NCI-H2227 (cell line): ENCODE results near the gene PPP1R1B.

Experiments
- DNase-seq: peaks from one replicate; lab custom pipeline; 2025; ENCODE audit not compliant: unreplicated experiment; lab: John Stamatoyannopoulos, UW

The PPP1R1B gene

GRCh38 chr17:39614545-39615157, 12.1 kb upstream of the PPP1R1B start:
- DNase-seq, result no peak

GRCh38 chr17:39615434-39615833, 11.3 kb upstream of the PPP1R1B start:
- DNase-seq, result no peak

GRCh38 chr17:39617100-39617445, 9.7 kb upstream of the PPP1R1B start:
- DNase-seq, result no peak

GRCh38 chr17:39617446-39618245, 9.1 kb upstream of the PPP1R1B start:
- peak; percentile 78 for DNase-seq

- peak; percentile 44 for DNase-seq
These were observed 8.4 kb upstream of the PPP1R1B start for GRCh38 chr17:39618246-39618913.

GRCh38 chr17:39618956-39619785, 7.6 kb upstream of the PPP1R1B start:
- DNase-seq, result no peak

- DNase-seq, result no peak
These were observed 7.0 kb upstream of the PPP1R1B start for GRCh38 chr17:39619786-39620101.

GRCh38 chr17:39621523-39622379, 5.0 kb upstream of the PPP1R1B start:
- DNase-seq, result peak; percentile 89

- DNase-seq, result peak; percentile 47
These were observed 4.3 kb upstream of the PPP1R1B start for GRCh38 chr17:39622380-39623006.

GRCh38 chr17:39623356-39623950, 3.3 kb upstream of the PPP1R1B start:
- peak; percentile 84 for DNase-seq

GRCh38 chr17:39624313-39624712, 2.4 kb upstream of the PPP1R1B start:
- no peak for DNase-seq

- no peak for DNase-seq
These were observed 1.5 kb upstream of the PPP1R1B start for GRCh38 chr17:39625198-39625785.

GRCh38 chr17:39627047-39627711, 427 bp downstream of the PPP1R1B start:
- no peak for DNase-seq

- DNase-seq, result peak; percentile 23
These were observed 1.2 kb downstream of the PPP1R1B start for GRCh38 chr17:39627712-39628516.

- DNase-seq, result no peak
These were observed 2.1 kb downstream of the PPP1R1B start for GRCh38 chr17:39628655-39629493.

GRCh38 chr17:39629494-39629880, 2.7 kb downstream of the PPP1R1B start:
- no peak for DNase-seq

- no peak for DNase-seq
These were observed 3.1 kb downstream of the PPP1R1B start for GRCh38 chr17:39629898-39630297.
